Hepatocyte (in vitro differentiated cells): Measurements from ENCODE around the gene SLC22A15. TPM values are rescaled to one million over a fixed set of nuclear protein-coding genes. Genes with fewer than 3 reads are reported as not detected.

Experiments used
- DNase-seq: peaks from one replicate; pipeline ENCODE4 v3.0.0-alpha.2; 2016; ENCODE audit warnings: low spot score
- H2AFZ ChIP-seq: fragments of 200-600 bp; sonication (generic); 2 replicates; pipeline ENCODE4 v1.6.0; 2016; ENCODE audit warnings: antibody characterized with exemption, mild to moderate bottlenecking
- H3K27ac ChIP-seq: fragments of 200-600 bp; sonication (generic); 2 replicates; pipeline ENCODE4 v1.5.1; 2016; ENCODE audit warnings: mild to moderate bottlenecking
- H3K27me3 ChIP-seq: fragments of 200-600 bp; sonication (generic); 2 replicates; pipeline ENCODE4 v1.6.1; 2016
- H3K36me3 ChIP-seq: fragments of 200-600 bp; sonication (generic); replicated peaks from 2 replicates; pipeline ENCODE4 v1.5.1; 2016; ENCODE audit warnings: low read depth; ENCODE audit not compliant: insufficient read depth
- H3K4me1 ChIP-seq: fragments of 200-600 bp; sonication (generic); 2 replicates; pipeline ENCODE4 v1.5.1; 2016; ENCODE audit warnings: mild to moderate bottlenecking, moderate library complexity; ENCODE audit not compliant: insufficient read depth
- H3K4me2 ChIP-seq: fragments of 200-600 bp; sonication (generic); 2 replicates; pipeline ENCODE4 v1.6.0; 2016
- H3K4me3 ChIP-seq: fragments of 200-600 bp; sonication (generic); 2 replicates; pipeline ENCODE4 v1.5.1; 2016; ENCODE audit warnings: mild to moderate bottlenecking
- H3K79me2 ChIP-seq: fragments of 200-600 bp; sonication (generic); 2 replicates; pipeline ENCODE4 v1.6.0; 2017; ENCODE audit warnings: mild to moderate bottlenecking
- H3K9me2 ChIP-seq: fragments of 200-600 bp; sonication (generic); replicated peaks from 2 replicates; pipeline ENCODE4 v1.6.0; 2017; ENCODE audit warnings: mild to moderate bottlenecking; ENCODE audit not compliant: insufficient read depth
- H3K9me3 ChIP-seq: fragments of 200-600 bp; sonication (generic); 2 replicates; pipeline ENCODE4 v1.5.1; 2016; ENCODE audit warnings: low read depth, mild to moderate bottlenecking
- H4K20me1 ChIP-seq: fragments of 200-600 bp; sonication (generic); 2 replicates; pipeline ENCODE4 v1.6.0; 2016; ENCODE audit warnings: mild to moderate bottlenecking; ENCODE audit not compliant: insufficient read depth, poor library complexity, severe bottlenecking
- EZH2 ChIP-seq: fragments of 200-600 bp; sonication (generic); IDR thresholded peaks from 2 replicates; pipeline ENCODE4 v1.6.1; 2016; ENCODE audit warnings: antibody characterized with exemption, mild to moderate bottlenecking, borderline replicate concordance
- EZH2phosphoT487 ChIP-seq: fragments of 200-600 bp; sonication (generic); IDR thresholded peaks from one replicate; pipeline ENCODE4 v1.6.1; 2018; ENCODE audit warnings: antibody characterized with exemption, mild to moderate bottlenecking, low read depth, moderate library complexity; ENCODE audit not compliant: unreplicated experiment, severe bottlenecking
- WGBS: methylation state at CpG from one replicate; pipeline ENCODE4 v1.1.6; 2016; ENCODE audit warnings: low lambda C conversion rate; ENCODE audit errors: missing lambda C conversion rate; 5-methylcytosine and 5-hydroxymethylcytosine counted together
- polyA plus RNA-seq: library from polyadenylated mRNA; unstranded; fragments of >200 nt; fragmentation: Nextera tagmentation; extraction: Ambion mirVana; gene quantifications from 2 replicates; pipeline ENCODE4 v1.2.1, GENCODE V29; 2016
- total RNA-seq: library from RNA; depleted of rRNA; stranded (reverse); fragments of >200 nt; gene quantifications from 2 replicates; pipeline ENCODE4 v1.2.3, GENCODE V29; 2014
- TF ChIP-seq, protein P1 (sequence below): fragments of 200-600 bp; sonication (generic); IDR thresholded peaks from 2 replicates; pipeline ENCODE4 v1.5.1; 2016; ENCODE audit warnings: antibody characterized with exemption, mild to moderate bottlenecking; ENCODE audit not compliant: poor library complexity

SLC22A15 gene
- total and polyA plus RNA-seq, 2 experiments from 2014 or later = 3.4 to 5.4 TPM

DNA sequence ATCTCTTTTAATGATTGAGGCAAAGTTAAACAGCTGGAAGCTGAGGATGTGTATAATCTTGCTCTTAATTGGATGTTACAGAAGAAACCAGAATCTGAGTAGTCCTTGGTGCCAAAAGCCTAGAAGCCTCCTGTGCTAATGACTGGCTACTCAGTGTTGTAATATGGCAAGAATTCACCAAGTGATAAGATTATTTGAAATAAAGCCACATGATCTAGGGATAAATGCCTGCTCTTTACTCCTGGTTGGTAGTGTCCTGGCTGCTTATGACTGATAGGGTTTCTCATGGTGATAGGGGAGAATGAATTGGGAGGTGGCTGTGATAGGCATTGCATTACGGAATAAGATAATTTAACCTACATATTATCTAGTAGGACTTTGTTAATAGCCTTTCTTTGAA lies 121.3 kb downstream of the SLC22A15 start:
- Histone ChIP-seq H3K4me1 (no peaks in the 10 kb centered on the region), H3K27ac (no peak overlapping the region), H3K9me3 (no peaks in the 10 kb centered on the region), H3K36me3 (no peaks in the 10 kb centered on the region), H3K4me3 (no peak overlapping the region), H3K4me2 (no peak overlapping the region), H3K9me2 (no peaks in the 10 kb centered on the region), H2AFZ (no peak overlapping the region), H4K20me1 (no peaks in the 10 kb centered on the region), H3K27me3 (no peaks in the 10 kb centered on the region), H3K79me2 (no peaks in the 10 kb centered on the region)
- DNase-seq = no peak
- 80% methylated on average over 1 of the region's 1 CpG for WGBS
- TF ChIP-seq EZH2phosphoT487 = no peak
- no peak for TF ChIP-seq EZH2
- TF ChIP-seq, protein P1, sequence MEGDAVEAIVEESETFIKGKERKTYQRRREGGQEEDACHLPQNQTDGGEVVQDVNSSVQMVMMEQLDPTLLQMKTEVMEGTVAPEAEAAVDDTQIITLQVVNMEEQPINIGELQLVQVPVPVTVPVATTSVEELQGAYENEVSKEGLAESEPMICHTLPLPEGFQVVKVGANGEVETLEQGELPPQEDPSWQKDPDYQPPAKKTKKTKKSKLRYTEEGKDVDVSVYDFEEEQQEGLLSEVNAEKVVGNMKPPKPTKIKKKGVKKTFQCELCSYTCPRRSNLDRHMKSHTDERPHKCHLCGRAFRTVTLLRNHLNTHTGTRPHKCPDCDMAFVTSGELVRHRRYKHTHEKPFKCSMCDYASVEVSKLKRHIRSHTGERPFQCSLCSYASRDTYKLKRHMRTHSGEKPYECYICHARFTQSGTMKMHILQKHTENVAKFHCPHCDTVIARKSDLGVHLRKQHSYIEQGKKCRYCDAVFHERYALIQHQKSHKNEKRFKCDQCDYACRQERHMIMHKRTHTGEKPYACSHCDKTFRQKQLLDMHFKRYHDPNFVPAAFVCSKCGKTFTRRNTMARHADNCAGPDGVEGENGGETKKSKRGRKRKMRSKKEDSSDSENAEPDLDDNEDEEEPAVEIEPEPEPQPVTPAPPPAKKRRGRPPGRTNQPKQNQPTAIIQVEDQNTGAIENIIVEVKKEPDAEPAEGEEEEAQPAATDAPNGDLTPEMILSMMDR = no peak

DNA sequence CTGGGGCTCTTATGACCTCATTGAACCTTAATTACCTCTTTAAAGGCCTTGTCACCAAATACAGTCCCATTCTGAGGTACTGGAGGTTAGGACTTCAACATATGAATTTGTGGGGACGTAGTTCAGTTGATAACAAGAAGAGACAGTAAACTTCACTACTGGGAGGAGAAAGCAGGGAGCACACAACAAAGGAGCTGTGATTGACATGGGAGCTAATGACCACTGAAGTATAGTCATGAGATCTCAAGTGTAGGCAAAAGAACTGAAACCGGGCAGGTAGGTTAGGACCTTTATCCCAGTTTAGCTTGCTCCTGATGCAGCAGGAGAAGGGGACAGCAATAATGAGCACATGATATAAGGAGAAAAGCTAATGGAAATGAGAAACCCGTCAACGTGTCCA lies 123.1 kb downstream of the SLC22A15 start:
- H3K4me2 ChIP-seq = no peak overlapping the region
- 89% methylated on average over 4 of the region's 4 CpGs for WGBS
- no peak for TF ChIP-seq EZH2phosphoT487
- no peak for TF ChIP-seq EZH2
- TF ChIP-seq, protein P1 = no peak
- no peaks in the 10 kb centered on the region for H3K79me2 ChIP-seq
- H3K4me1 ChIP-seq = no peaks in the 10 kb centered on the region
- no peaks in the 10 kb centered on the region for H3K27me3 ChIP-seq
- no peak overlapping the region for H3K4me3 ChIP-seq
- H2AFZ ChIP-seq = no peak overlapping the region
- no peaks in the 10 kb centered on the region for H4K20me1 ChIP-seq
- H3K27ac ChIP-seq = no peak overlapping the region
- no peaks in the 10 kb centered on the region for H3K36me3 ChIP-seq
- DNase-seq = no peak
- H3K9me3 ChIP-seq = no peaks in the 10 kb centered on the region
- H3K9me2 ChIP-seq = no peaks in the 10 kb centered on the region

DNA sequence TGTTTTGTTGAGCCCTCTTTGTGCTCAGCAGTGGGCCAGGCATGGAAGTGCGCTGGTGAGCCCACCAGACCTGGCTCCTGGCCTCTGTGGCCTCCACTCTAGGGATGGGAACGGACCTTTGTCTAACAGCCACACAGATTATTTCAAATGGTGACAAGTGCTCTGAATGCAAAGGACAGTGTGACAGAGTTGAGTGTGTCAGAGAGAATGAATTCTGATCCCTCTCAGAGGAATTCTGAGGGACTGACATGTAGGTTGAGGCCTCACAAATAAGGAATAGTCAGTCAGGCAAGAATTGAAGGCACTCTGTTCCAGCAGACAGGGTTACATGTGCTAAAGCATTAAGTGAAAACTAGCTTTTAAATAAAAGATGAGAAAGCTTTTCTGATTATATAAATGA lies 123.6 kb downstream of the SLC22A15 start:
- no peak overlapping the region for H2AFZ ChIP-seq
- H3K27me3 ChIP-seq = no peaks in the 10 kb centered on the region
- no peak overlapping the region for H3K27ac ChIP-seq
- H3K4me2 ChIP-seq = no peak overlapping the region
- H4K20me1 ChIP-seq = no peaks in the 10 kb centered on the region
- TF ChIP-seq EZH2 = no peak
- TF ChIP-seq, protein P1 = no peak
- no peak for TF ChIP-seq EZH2phosphoT487
- no peaks in the 10 kb centered on the region for H3K36me3 ChIP-seq
- no peaks in the 10 kb centered on the region for H3K79me2 ChIP-seq
- H3K9me2 ChIP-seq = no peaks in the 10 kb centered on the region
- no peak overlapping the region for H3K4me3 ChIP-seq
- no peaks in the 10 kb centered on the region for H3K4me1 ChIP-seq
- WGBS = 100% methylated on average over 2 of the region's 2 CpGs
- no peak for DNase-seq
- H3K9me3 ChIP-seq = no peaks in the 10 kb centered on the region

DNA sequence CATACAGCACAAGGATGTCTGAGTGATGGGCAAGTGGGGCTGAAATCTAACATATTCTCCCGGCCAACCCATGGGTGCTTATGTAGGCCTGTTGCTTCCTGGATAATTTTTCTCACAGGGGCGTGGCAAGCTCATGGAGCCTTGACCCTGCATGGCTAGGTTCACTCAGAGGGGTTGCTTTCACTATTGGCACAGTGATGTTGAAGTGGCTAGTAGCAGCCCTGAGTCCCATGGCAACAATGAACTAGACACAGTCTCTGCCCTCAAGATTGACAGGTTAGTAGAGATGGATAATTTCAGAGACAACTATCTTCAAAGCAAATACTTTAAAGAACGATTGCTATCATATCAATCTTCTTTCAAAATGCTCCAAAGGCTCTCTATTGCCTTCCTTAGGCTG lies 128.4 kb downstream of the SLC22A15 start:
- H3K36me3 ChIP-seq = no peaks in the 10 kb centered on the region
- H4K20me1 ChIP-seq = no peaks in the 10 kb centered on the region
- no peaks in the 10 kb centered on the region for H3K27me3 ChIP-seq
- H3K4me2 ChIP-seq = no peak overlapping the region
- no peak overlapping the region for H3K27ac ChIP-seq
- TF ChIP-seq EZH2 (no peak), EZH2phosphoT487 (no peak)
- TF ChIP-seq, protein P1 = no peak
- WGBS = 82% methylated on average over 3 of the region's 3 CpGs
- H3K4me3 ChIP-seq = no peak overlapping the region
- no peaks in the 10 kb centered on the region for H3K79me2 ChIP-seq
- no peak for DNase-seq
- no peak overlapping the region for H2AFZ ChIP-seq
- H3K9me2 ChIP-seq = no peaks in the 10 kb centered on the region
- no peaks in the 10 kb centered on the region for H3K9me3 ChIP-seq
- H3K4me1 ChIP-seq = peaks cover under 1% of the 10 kb centered on the region
